Renal cortex interstitium (tissue), 11 donors: ENCODE data around the gene TMEM164. TPM values are rescaled to one million over a fixed set of nuclear protein-coding genes. Genes with fewer than 3 reads are reported as not detected.

Experiments
- DNase-seq, 11 donors: peaks; one replicate each; pipeline ENCODE4 v3.0.0-alpha.2; 2013; ENCODE audit warnings: low read depth in 9 of 11, low spot score in 4 of 11; ENCODE audit errors: extremely low read depth in 1 of 11
- polyA plus RNA-seq, 3 donors: library from polyadenylated mRNA; unstranded; fragments of 120-200 nt; gene quantifications; one replicate each; pipeline ENCODE4 v1.2.1, GENCODE V29; 2013; ENCODE audit not compliant: insufficient read length in 3 of 3

Gene TMEM164
- polyA plus RNA-seq, 3 donors, result 36.6 to 40.8 (median 37.1) TPM

DNA sequence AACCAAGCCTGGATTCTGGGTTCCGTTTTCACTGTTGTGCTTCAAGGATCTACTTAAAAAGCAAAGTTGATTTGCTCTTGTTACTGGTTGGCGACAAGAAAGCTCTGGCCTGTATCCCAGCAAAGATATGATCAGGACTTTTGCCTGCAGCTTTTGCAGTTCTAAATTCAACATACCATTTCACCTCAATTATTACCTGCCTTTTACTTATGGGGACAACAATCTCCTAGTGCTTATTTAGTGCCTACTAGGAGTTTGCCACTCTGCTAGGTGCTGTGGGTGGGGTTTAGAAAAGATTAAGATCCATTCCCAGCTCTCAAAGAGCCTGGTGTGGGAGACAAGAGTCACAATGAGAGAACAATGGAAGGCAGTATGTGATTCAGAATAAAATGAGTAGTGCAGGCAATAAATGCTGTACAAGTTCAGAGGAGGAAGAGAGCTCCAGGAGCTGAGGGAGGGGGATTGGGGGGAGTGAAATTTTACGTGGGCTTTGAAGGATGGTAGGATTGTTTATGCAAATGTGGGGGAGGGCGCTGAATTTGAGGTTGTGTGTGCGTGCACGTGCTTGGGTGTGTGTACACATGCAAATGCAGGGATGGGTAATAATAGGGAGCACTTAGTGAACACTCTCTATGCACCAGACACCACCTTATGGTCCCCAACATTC is 5.0 kb upstream of the TMEM164 start:
- DNase-seq, result no peak

DNA sequence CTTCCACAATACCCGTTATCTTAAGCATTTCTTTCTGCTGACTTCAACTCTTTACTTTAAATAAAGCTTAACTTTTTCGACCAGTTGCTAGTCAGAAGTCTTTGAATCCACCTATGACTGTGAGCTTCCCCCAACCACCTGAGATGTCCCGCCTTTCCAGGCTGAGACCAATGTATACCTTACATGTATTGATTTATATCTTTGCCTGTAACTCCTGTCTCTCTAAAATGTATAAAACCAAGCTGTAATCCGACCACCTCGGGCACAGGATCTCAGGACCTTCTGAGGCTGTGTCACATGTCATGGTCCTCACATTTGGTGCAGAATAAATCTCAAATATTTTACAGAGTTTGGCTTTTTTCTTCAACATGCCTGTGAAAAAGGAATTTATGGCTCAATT is 2.9 kb upstream of the TMEM164 start:
- DNase-seq, result no peak

DNA sequence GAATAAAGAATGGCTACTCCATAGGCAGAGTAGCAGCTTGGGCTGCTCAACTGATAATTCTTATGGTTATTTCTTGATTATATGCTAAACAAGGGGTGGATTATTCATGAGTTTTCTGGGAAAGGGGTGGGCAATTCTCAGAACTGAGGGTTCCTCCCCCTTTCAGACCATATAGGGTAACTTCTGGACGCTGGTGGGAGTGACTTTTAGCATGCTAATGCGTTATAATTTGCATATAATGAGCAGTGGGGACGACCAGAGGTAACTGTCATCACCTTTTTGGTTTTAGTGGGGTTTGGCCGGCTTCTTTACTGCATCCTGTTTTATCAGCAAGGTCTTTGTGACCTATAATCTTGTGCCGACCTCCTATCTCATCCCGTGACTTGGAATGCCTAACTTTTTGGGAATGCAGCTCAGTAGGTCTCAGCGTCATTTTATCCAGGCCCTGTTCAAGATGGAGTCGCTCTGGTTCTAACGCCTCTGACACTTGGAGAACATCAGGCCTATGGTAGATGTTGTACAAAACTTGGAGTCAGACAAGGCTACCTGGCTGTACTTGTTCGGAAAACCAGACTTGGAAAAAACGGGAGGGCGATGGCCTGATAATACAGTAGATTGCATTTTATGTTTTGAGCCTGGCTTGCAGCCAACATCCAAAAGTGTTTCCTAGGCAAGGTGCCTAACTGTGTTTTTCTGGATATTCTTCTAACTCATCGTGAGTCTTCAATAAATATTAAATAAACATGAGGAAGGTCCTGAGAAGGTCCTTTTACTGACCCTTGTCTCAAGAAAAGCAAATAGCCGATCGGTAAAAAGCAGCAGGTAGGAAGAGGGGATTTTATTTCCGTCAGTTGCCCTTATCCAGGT is 1.8 kb upstream of the TMEM164 start:
- DNase-seq, result no peak

DNA sequence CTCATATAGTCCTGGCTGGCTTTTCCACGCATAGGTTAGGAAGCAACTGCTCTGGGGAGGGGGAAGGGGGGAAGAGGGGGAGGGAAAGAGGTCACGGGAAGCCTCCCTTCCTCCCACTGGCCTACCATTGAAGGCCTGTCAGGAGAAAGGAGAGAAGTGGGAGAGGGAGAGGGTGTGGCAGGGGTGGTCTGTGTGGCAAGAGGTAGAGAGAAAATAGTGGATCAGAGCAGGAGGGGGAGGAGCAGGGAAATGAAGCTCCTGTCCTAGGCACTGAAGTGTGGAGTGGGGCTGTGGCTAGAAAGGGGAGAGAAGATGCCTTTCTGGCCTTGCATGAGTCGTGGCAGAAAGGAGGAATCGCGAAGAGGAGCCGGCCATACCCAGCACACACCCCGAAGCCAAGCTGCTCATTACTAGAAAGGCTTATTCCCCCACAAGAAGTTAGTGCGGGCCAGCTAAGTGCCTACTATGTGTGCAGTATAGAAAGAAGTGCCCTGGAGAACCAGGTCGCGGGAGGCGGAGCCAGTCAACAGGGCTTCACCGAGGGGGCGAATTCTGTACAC is 1.1 kb upstream of the TMEM164 start:
- DNase-seq, result no peak

DNA sequence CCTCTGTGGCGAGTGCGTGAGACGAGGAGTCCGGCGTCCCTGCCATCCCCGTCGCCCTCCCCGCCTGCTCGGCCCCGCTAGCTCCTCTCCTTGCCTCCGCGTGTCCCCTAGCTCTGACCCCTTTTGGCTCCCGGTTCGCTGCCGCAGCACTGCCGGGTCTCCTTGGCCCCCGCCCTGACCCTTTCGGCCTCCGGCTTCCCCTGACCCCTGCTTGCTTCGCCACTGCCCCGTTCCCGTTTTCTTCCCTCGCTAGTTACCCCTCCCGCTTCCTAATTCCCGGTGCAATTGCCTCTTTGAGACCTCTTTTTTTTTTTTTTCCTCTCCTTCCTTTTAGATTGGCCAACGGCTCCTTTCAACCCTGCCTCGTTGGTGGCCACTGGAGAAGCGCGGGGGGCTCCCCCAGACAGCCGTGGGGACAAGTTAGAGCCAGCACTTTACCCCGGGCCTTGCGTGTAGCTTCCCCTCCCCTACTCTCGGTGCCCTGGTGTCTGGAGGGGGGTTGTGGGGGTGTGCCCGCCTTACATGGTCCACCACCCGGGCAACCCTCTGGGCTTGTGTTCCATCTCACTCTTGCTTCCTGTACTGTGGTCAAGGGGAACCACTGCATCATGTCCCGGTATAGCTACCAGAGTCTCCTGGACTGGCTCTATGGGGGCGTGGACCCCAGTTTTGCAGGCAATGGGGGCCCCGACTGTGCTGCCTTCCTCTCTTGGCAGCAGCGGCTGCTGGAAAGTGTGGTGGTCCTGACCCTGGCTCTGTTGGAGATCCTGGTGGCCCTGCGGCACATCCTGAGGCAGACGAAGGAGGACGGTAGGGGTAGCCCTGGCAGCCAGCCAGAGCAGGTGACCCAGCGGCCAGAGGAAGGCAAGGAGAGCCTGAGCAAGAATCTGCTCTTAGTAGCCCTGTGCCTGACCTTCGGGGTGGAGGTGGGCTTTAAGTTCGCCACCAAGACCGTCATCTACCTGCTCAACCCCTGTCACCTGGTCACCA is 548 bp downstream of the TMEM164 start:
- DNase-seq, result no peak

DNA sequence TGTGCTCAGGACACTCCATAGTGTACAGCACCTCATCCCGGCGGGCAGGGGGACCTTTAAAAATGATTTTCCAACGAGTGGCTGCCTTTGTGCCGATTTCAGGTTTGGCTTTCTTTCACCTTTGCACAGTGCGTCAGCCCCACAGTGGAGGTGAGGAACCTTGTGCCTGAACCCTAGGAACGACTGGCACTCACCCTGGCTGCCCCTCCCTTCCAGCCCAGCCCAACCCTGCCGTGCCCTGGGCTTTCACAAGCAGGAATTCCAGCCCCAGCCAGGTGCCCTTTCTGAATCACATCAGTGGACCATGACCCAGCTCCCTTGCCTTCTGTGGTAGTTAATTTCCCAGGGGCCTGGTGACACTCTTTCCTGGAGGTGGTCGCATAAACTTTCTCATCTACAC is 1.3 kb downstream of the TMEM164 start:
- DNase-seq, result no peak

DNA sequence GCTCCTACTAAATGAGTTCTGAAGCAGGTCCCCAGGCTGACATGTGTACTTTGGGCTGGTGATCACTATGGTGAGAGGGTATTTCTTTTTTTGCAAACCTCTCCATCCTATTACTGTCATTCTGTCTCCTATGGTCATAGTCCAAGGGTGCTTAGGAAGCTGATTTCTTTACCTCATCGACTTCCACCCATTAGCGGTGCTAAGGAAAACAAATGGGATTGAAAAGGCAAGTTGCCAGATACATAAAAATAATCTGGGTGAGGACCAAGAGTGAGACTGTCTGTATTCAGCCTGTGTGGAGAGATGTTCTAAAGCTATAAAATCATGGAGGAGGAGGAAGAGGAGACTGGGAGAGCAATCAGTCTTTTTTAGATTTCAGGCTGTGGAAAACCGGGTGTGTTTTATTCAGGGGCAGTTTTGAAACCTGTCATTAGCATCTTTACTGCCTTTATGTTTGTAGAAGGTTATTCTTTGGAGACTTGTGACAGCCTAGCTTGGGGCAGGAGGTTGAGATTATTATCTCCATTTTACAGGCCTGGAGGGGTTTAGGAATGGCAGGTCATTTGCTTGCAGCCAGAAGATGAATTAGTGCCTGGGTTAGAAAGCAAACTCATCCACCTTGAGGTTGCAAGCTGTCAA is 1.9 kb downstream of the TMEM164 start:
- no peak for DNase-seq

DNA sequence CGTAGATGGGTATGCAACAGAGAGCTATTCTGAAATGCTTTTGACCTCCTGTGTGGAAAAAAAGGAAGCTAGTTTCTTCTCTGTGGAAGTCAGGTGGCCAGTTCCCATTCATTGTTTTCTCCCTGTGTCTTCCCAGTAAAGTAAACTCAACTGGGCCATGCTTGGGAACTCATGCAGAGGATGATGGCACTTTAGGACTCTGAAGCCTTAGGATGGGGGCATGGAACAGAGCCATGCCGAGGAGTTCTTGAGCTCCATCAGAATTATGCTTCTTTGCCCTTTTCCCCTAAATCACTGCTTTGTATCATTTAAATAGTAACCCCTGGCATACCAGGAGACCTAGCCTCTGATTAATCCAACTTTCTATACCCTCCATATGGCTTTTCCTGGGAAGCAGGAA is 3.2 kb downstream of the TMEM164 start:
- DNase-seq, result no peak

DNA sequence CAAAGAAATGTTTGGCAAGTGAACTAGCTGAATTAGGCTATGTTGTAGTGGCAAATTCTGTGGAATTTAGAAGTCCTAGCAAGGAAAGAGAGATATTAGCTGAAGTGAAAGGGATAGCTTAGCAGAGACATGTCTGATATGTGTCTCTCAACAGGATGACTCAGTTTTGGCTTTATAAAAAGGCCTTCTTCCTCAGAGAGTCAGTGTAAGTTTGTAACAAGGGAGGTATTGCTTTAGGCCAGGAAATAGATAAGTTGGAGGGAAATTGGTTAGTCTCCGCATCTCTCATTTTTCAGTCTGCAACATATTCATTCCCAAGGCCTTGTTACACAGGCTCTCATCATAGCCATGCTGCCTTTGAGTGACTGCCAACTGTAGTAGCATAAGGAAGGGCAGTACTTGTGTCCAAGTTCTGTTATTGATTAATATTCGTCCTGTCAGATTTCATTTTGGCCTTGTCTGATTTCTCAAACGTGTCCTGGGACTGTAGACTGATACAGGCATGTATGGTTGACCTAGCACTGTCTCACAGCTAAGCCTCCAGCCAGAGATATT is 4.0 kb downstream of the TMEM164 start:
- DNase-seq, result no peak

DNA sequence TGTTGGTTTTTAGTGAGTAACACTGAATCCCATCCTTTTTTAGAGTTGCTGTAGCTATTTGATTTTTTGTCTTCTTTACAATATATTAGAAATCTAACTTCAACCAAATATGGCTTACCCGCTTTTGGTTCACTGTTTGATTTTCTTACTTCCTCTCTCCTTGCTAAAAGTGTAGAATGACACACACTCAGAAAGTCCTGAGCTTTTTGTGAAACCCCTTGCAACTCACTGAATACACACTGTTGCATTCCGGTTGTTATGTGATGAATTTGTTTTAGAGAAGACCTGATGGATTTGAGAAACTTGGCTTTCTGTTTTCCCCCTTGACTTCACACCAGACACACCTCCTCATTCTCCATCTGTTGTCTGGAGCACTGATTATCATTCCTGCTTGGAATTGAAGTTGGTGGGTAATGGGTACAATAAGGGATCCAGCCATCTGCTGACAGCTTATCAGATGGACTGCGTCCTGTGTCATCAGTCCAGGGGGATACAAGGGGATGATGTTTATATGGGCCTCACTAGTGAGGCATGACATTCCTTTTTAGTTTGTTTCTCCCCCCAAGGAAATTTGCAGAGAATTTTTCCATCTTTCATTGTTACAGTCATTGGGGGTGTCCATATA is 5.2 kb downstream of the TMEM164 start:
- DNase-seq, result no peak

DNA sequence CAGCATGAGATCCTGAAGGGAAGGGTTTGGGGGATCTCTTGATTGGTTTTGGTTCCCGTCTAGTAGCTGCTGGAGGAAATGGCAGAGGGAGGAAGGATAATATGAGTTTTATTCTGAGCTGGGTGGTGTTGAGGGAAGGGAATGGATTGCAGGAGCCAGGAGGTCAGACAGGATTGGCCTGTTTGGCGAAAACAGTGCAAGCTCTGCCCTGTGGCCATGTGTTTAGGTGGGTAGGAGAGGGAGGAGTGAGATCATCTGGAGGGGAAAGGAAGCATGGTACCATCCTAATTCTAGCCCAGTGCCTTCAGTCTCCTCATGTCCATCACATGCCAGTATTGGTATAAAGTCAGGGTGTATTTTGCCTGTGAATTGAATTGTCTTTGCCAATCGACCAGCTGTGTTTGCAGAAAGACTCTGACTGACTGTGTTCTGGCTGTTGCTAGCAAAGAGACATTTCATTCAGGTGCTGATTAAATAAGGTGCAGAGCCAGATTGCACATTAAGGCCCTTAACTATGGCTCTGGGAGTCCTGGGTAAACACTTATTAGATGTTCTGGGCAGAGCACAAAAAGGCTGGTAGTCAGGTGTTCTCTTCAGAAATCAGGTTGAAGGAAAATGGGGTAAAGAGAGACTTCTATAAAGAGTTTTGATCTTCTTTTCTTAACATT is 10.0 kb downstream of the TMEM164 start:
- DNase-seq, result no peak

DNA sequence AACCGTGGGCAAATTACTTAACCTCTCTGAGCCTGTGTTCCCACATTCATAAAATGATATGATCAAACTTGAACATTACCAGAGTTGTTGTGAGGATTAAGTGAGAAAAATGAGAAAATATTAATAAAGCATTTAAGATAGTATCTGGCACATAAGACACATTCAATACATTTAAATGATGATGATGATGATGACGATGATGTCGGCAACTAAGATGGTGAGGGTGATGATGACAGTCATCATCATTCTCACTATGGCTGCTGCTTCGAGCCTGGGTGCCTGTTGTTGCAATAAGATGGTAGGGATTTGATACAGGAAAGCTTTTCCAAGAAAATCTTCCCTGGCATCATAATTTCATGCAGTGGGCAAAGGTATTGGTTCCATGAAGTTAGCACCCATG is 11.1 kb downstream of the TMEM164 start:
- DNase-seq, result no peak

DNA sequence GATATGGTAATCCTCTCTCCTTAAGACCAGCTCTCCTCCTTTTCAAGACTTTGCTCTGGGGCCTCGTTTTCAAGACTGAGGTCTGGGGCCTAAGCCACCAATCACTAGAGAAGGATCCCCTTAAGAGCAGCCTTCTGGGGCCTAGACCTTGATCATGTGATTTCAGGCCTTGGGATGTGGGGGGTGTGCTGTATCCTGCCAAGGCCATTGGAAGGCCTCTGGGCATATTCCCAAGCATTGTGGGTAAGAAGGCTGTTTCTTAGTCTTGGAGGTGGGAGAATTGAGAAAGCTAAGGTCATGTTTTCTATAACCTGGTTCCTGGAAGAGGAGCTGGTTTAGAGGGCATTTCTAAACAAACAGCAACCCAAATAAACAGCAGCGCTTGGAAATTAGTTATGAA is 12.1 kb downstream of the TMEM164 start:
- DNase-seq, result no peak

DNA sequence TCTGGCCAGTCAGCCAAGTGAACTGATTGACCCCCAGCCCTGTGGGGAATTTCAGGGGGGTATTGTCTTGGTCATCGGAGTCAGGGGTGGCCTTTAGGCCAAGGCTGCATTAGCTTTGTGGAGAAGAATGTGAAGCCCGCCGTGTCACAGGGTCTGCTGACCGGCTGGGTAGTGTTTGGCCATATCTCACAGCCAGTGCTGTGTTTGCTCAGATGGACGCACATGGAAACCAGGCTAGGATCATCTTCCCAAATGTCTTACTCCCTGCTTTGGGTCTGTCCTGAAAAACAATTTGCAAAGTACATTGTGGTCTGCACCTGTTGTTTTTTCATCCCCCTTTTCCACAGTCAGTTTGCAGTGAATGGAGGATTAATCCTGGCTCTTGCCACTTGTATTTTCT is 13.0 kb downstream of the TMEM164 start:
- no peak for DNase-seq

DNA sequence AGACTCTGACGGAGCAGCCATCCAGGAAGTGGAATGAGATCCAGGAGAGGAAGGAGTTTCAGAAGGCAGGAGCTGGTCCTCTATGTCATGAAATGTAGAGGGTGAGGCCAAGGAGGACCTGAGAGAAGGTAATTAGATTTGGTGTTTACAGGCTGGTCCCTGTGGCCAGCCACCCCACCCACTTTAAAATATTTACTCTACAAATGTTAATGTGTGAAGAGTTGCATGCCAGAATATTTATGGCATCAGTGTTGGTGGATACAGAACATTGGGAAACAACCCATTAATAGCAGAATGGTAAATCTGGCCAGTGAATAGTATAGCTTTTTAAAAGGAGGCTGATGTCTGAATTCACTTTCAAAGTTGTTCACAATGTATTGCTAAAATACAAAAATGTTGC is 17.6 kb downstream of the TMEM164 start:
- DNase-seq, result no peak

DNA sequence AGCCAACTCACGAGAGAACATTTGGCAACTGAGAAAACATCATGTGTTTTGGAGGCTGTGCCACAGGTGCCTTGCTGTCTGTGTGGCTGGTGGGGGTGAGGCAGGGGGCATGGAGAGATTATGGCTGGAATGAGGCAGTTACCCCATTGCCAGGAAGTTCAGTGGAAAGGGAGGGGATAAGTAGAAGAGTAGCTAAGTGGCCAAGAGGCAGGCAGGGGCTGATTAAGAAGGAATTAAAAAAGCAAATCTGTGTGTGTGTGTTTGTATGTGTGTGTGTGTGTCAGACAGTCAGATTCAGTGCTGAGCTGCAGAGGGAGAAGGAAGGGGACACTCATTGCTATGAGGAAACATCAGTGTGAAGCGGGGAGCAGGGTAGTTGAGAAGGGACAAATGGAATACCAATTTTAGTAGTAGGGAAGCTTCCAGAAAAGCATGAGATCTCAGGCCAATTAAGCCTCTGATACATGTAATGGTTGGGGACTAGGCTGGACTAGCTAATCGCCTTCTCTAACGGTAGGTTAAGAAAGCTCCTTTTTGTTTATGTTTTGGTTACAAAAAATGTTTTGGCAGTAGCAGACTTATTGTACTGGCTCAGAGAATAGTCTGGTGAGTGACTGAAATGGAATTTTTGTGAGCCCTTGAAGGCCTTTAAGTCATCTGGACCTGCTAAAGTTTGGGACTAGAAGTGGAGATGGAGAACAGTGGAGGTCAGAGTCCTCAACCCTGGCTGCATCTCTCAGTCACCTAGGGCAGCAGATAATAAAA is 18.5 kb downstream of the TMEM164 start:
- DNase-seq, result no peak
